Immature natural killer cell (primary cell): ENCODE results near the gene SBF1. TPM values are rescaled to one million over a fixed set of nuclear protein-coding genes. Genes with fewer than 3 reads are reported as not detected.
"Not testable (repeated sequence)": the region's sequence is repeated elsewhere in the genome, so short reads cannot be mapped to it uniquely, and the experiment has no call there.

Experiments
- DNase-seq, 3 donors: peaks; one replicate each; pipeline ENCODE4 v3.0.0; 2022; ENCODE audit warnings: mixed read lengths in 1 of 3
- H3K27ac Mint-ChIP-seq, 6 donors: one replicate each; pipeline ENCODE4 v1.8.0; 2020; ENCODE audit warnings: mixed read lengths in 6 of 6, mild to moderate bottlenecking in 5 of 6, inconsistent platforms in 4 of 6, moderate library complexity in 3 of 6
- H3K27me3 Mint-ChIP-seq, 3 donors: one replicate each; pipeline ENCODE4 v1.8.0; 2020 to 2021; ENCODE audit warnings: low read depth in 3 of 3, mild to moderate bottlenecking in 3 of 3, mixed read lengths in 3 of 3, moderate library complexity in 3 of 3, inconsistent platforms in 1 of 3
- H3K36me3 Mint-ChIP-seq, 3 donors: one replicate each; pipeline ENCODE4 v1.8.0; 2020; ENCODE audit warnings: mixed read lengths in 3 of 3, inconsistent platforms in 2 of 3, mild to moderate bottlenecking in 2 of 3
- H3K4me1 Mint-ChIP-seq, 2 donors: one replicate each; pipeline ENCODE4 v1.8.0; 2020; ENCODE audit warnings: inconsistent platforms in 2 of 2, mild to moderate bottlenecking in 2 of 2, mixed read lengths in 2 of 2, moderate library complexity in 1 of 2
- H3K4me3 Mint-ChIP-seq, 5 donors: one replicate each; pipeline ENCODE4 v1.8.0; 2020; ENCODE audit warnings: mild to moderate bottlenecking in 5 of 5, mixed read lengths in 5 of 5, inconsistent platforms in 3 of 5, moderate library complexity in 3 of 5
- H3K9me3 Mint-ChIP-seq, 6 donors: one replicate each; pipeline ENCODE4 v1.8.0; 2020; ENCODE audit warnings: mild to moderate bottlenecking in 6 of 6, mixed read lengths in 6 of 6, inconsistent platforms in 4 of 6, moderate library complexity in 3 of 6
- polyA plus RNA-seq, 3 donors: library from polyadenylated mRNA; unstranded; fragments of 300-500 nt; fragmentation: Illumina TruSeq; gene quantifications; one replicate each; pipeline ENCODE4 v1.2.3, GENCODE V29; 2021

The SBF1 gene
- polyA plus RNA-seq, 3 donors from 2014 or later, result 12.1 to 42.8 (median 14.2) TPM

DNA sequence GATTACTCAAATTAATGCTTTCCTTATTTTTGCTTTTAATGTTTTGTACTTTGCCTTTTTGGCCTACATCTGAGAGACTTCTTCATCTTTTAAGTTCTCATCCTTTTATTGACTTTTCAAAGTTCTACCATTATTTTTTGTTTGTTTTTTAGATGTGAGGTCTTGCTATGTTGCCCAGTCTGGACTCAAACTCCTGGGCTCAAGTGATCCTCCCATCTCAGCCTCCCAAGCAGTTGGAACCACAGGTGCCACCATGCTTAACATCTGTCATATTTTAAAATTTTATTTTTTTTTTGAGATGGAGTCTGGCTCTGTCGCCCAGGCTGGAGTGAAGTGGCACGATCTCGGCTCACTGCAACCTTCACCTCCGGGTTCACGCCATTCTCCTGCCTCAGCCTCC is 73.9 kb downstream of the SBF1 start:
- Mint-ChIP-seq H3K4me3 (peak overlapping the region in 2 of 5 donors; percentile 24 to 30), H3K36me3 (peaks cover 0 to 3% (median 0%) of the 10 kb centered on the region in 3 donors), H3K4me1 (peaks cover 48 to 67% of the 10 kb centered on the region in 2 donors), H3K27me3 (peaks cover 0 to 5% (median 0%) of the 10 kb centered on the region in 3 donors), H3K27ac (peak overlapping the region; percentile 84 to 91 (median 88)), H3K9me3 (no peaks in the 10 kb centered on the region)
- no peak for DNase-seq

DNA sequence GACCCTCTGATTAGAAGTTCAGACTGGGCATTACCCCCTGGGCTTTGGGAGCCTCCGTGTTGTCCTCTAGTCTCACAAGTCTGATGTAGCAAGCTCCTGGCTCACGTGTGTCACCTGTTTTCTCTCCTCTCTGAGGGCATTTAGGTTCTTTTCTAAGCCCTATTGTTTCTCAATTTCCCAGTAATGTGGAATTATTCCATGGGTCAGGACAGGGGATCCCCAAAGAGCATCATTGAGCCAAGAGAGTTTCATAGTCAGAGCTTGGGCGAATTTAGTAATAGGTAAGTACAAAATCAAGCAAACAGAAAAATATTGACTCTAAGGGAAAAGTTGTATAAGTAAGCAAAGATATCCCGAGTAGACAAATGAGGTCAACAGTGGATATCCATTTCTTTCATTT is 74.4 kb downstream of the SBF1 start:
- Mint-ChIP-seq H3K9me3 (no peaks in the 10 kb centered on the region), H3K27me3 (peaks cover 0 to 4% (median 0%) of the 10 kb centered on the region in 3 donors), H3K4me1 (peaks cover 48 to 64% of the 10 kb centered on the region in 2 donors), H3K27ac (peak overlapping the region; percentile 84 to 91 (median 88)), H3K36me3 (peaks cover 0 to 3% (median 0%) of the 10 kb centered on the region in 3 donors), H3K4me3 (peak overlapping the region in 4 of 5 donors; percentile 18 to 56 (median 34))
- DNase-seq, result no peak

DNA sequence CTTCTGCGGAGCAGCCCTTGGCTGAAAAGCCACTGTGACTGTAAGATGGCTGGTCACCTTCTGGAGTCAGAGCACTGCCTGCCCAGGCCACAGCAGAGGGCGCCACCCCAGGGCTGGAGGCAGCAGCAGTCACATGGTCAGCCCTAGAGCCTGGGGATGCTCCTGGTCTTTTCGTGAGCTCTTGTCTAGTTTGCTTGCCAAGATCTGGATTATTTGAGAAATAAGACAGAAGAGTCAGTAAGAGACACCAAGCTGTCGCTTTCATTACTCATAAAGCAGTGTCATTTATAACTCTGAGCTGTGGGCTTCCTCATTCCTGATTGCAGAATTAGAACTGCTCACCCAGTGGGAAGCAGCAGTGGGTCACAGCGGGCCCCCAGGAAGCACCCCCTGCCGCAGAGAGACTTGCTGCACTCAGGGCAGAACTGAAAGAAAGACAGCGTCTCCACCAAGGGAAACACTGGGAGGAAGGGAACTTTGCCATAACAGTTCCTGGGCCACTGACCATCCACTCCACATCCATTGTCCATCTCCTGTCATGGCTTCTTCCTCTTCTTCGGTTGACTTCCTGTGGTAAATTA is 75.0 kb downstream of the SBF1 start:
- peak overlapping the region; percentile 9 to 56 (median 23) for H3K4me3 Mint-ChIP-seq
- H3K4me1 Mint-ChIP-seq, result peaks cover 50 to 65% of the 10 kb centered on the region in 2 donors
- no peaks in the 10 kb centered on the region for H3K9me3 Mint-ChIP-seq
- peak; percentile 26 to 32 (median 30) for DNase-seq
- peaks cover 4 to 7% (median 4%) of the 10 kb centered on the region in 3 donors for H3K36me3 Mint-ChIP-seq
- H3K27me3 Mint-ChIP-seq, result peaks cover 0 to 7% (median 0%) of the 10 kb centered on the region in 3 donors
- peak overlapping the region; percentile 84 to 91 (median 88) for H3K27ac Mint-ChIP-seq

DNA sequence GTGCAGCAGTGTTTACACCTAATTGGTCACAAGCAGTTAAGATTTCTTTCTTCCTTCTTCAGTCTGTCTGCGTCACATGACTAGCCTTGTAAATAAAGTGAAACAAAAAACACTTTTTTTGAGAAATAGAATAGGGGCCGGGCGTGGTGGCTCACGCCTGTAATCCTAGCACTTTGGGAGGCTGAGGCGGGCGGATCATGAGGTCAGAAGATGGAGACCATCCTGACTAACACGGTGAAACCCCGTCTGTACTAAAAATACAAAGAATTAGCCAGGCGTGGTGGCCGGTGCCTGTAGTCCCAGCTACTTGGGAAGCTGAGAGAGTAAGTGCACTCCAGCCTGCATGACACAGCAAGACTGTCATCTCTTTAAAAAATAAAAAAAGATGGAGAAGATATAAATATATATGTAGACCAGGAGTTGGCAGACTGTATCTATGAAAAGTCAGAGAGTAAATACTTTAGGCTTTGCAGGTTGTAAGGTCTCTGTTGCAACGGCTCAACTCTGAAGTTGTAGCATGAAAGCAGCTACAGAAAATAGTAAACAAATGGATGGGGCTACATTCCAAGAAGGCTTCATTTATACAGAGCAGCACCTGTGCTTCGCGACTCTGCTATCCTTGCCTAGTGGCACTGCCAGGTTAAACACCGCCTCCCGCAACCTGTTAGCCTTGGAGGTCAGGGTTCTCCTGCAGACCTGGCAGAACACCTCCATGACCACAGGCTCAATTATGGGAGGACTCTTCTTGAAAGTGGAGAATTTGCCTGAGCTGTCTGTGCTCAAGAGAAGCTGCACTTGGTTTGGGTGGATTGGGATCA is 75.8 kb downstream of the SBF1 start:
- Mint-ChIP-seq H3K27ac (peak overlapping the region; percentile 84 to 91 (median 88)), H3K4me3 (peak overlapping the region in 3 of 5 donors; percentile 24 to 82 (median 63)), H3K36me3 (peaks cover 5 to 8% (median 6%) of the 10 kb centered on the region in 3 donors), H3K27me3 (peaks cover 0 to 7% (median 0%) of the 10 kb centered on the region in 3 donors), H3K4me1 (peaks cover 47 to 65% of the 10 kb centered on the region in 2 donors), H3K9me3 (no peaks in the 10 kb centered on the region)
- peak in 2 of 3 donors; percentile 10 to 21 for DNase-seq

DNA sequence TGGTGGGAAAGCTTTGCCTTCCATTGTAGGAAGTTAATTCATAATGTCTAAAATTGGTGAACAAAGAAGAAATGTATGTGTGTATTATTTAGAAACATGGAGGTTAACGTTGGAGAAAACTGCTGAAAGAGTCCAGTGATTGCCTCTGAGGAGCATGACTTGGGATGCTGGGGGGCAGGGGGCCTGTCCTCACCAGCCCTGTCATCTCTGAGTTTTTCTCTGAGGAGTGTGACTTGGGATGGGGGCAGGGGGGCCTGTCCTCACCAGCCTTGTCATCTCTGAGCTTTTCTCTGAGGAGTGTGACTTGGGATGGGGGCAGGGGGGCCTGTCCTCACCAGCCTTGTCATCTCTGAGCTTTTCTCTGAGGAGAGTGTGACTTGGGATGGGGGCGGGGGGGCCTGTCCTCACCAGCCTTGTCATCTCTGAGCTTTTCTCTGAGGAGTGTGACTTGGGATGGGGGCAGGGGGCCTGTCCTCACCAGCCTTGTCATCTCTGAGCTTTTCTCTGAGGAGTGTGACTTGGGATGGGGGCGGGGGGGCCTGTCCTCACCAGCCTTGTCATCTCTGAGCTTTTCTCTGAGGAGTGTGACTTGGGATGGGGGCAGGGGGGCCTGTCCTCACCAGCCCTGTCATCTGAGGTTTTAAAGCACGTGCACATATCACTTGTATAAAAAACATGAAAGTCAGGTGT is 77.3 kb downstream of the SBF1 start:
- Mint-ChIP-seq H3K4me1 (peaks cover 46 to 53% of the 10 kb centered on the region in 2 donors), H3K27ac (peak overlapping the region; percentile 68 to 94 (median 86)), H3K36me3 (peaks cover 5 to 15% (median 13%) of the 10 kb centered on the region in 3 donors), H3K4me3 (peak overlapping the region in 1 of 5 donors; percentile 59)
- not testable (repeated sequence) for DNase-seq, H3K9me3 Mint-ChIP-seq, H3K27me3 Mint-ChIP-seq

DNA sequence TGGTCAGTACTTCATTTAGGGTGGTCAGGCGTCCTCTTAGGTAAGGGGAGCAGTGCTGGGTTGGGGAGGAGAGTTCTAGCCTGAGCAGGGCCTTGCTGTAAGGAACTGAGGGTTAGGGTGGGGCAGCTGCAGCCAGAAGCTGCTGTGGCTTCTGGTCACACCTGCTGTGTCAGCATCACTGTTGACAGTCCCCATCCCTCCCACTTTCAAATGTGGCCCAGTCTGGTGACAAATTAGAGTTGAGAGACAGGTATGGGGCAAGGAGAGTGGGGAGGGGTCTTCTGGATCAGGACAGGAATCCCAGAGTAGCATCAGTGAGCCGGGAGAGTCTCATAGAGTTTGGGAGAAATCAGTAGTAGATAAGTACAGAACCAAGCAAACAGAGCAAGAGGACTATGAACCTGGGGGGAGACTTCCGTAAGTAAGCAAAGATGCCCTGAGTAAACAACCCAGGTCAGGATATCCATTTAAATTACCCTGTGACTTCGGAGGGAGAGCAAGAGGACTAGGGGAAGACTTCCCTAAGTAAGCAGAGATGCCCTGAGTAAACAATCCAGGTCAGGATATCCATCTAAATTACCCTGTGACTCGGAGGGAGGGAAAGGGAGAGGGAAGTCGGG is 78.0 kb downstream of the SBF1 start:
- peaks cover 44 to 48% of the 10 kb centered on the region in 2 donors for H3K4me1 Mint-ChIP-seq

More for the DNA sequence above, 78.0 kb downstream of the SBF1 start:
- peaks cover 5 to 17% (median 16%) of the 10 kb centered on the region in 3 donors for H3K36me3 Mint-ChIP-seq
- no peak for DNase-seq
- H3K4me3 Mint-ChIP-seq, result peak overlapping the region in 3 of 5 donors; percentile 25 to 59 (median 45)
- H3K27ac Mint-ChIP-seq, result peak overlapping the region; percentile 75 to 94 (median 86)
- peaks cover 0 to 5% (median 2%) of the 10 kb centered on the region in 3 donors for H3K27me3 Mint-ChIP-seq
- H3K9me3 Mint-ChIP-seq, result no peaks in the 10 kb centered on the region

Other genes starting within 250 kb of the SBF1 start
- 10 to 100 TPM in 2 of 3 donors, 1 to 10 TPM in 1; 5.2 to 18.0 (median 12.4) TPM for gene TUBGCP6, start 230.0 kb downstream of the SBF1 start, polyA plus RNA-seq
- gene HDAC10, start 223.8 kb downstream of the SBF1 start, polyA plus RNA-seq, result 10 to 100 TPM in 2 of 3 donors, 1 to 10 TPM in 1; 10.0 to 13.4 (median 11.2) TPM
- gene MAPK12, start 213.4 kb downstream of the SBF1 start, polyA plus RNA-seq, result under 1 TPM in 2 of 3 donors, not detected in 1; 0.13 to 0.31 TPM
- gene MAPK11, start 204.7 kb downstream of the SBF1 start, polyA plus RNA-seq, result under 1 TPM in 2 of 3 donors, not detected in 1; 0.12 to 0.22 TPM
- gene PLXNB2, start 167.4 kb downstream of the SBF1 start, polyA plus RNA-seq, result 1 to 10 TPM in 2 of 3 donors, not detected in 1; 1.1 to 1.6 TPM
- gene DENND6B, start 148.0 kb downstream of the SBF1 start, polyA plus RNA-seq, result under 1 TPM in 2 of 3 donors, not detected in 1; 0.23 to 0.34 TPM
- gene PPP6R2, start 131.7 kb downstream of the SBF1 start, polyA plus RNA-seq, result 10 to 100 TPM; 13.5 to 43.5 (median 19.6) TPM
- under 1 TPM in 1 of 3 donors, not detected in 2; 0.38 TPM for gene ADM2, start 6.5 kb upstream of the SBF1 start, polyA plus RNA-seq
- gene MIOX, start 11.8 kb upstream of the SBF1 start, polyA plus RNA-seq, result not detected
- gene LMF2, start 32.7 kb upstream of the SBF1 start, polyA plus RNA-seq, result 10 to 100 TPM; 16.3 to 40.4 (median 20.1) TPM
- 10 to 100 TPM; 41.8 to 46.7 (median 46.5) TPM for gene NCAPH2, start 33.2 kb upstream of the SBF1 start, polyA plus RNA-seq
- gene SCO2, start 50.6 kb upstream of the SBF1 start, polyA plus RNA-seq, result 10 to 100 TPM in 1 of 3 donors, 1 to 10 TPM in 2; 8.3 to 14.8 (median 9.9) TPM
- gene TYMP, start 55.0 kb upstream of the SBF1 start, polyA plus RNA-seq, result 10 to 100 TPM; 21.2 to 31.2 (median 25.5) TPM
- gene KLHDC7B, start 70.9 kb upstream of the SBF1 start, polyA plus RNA-seq, result 1 to 10 TPM; 2.4 to 8.1 (median 4.5) TPM
- gene SYCE3, start 87.9 kb upstream of the SBF1 start, polyA plus RNA-seq, result not detected
- gene CPT1B, start 103.4 kb upstream of the SBF1 start, polyA plus RNA-seq, result 1 to 10 TPM in 1 of 3 donors, under 1 TPM in 1, not detected in 1; 0.09 to 2.9 TPM
- gene CHKB, start 107.8 kb upstream of the SBF1 start, polyA plus RNA-seq, result 10 to 100 TPM; 44.0 to 51.3 (median 49.4) TPM
- gene MAPK8IP2, start 125.8 kb upstream of the SBF1 start, polyA plus RNA-seq, result not detected
- gene ARSA, start 153.1 kb upstream of the SBF1 start, polyA plus RNA-seq, result 10 to 100 TPM in 1 of 3 donors, 1 to 10 TPM in 2; 3.8 to 11.2 (median 7.7) TPM
- gene SHANK3, start 197.8 kb upstream of the SBF1 start, polyA plus RNA-seq, result not detected